Fibroblast of lung (primary cell): ENCODE results near the gene TP53BP2.

Source experiments
- EZH2 ChIP-seq: IDR thresholded peaks from 2 replicates; pipeline ENCODE4 v1.5.1; 2012; ENCODE audit warnings: low read length, control low read depth, mild to moderate bottlenecking; ENCODE audit errors: missing control alignments
- TF ChIP-seq, protein P1 (sequence below), 2 donors: IDR thresholded peaks in 1 of 2; conservative IDR thresholded peaks in 1 of 2; 1 replicate in 1 of 2; 2 replicates in 1 of 2; pipeline ENCODE4 v1.5.1; 2011 to 2012; ENCODE audit warnings: low read length in 2 of 2, control low read depth in 1 of 2, inconsistent platforms in 1 of 2, low read depth in 1 of 2, mild to moderate bottlenecking in 1 of 2

DNA sequence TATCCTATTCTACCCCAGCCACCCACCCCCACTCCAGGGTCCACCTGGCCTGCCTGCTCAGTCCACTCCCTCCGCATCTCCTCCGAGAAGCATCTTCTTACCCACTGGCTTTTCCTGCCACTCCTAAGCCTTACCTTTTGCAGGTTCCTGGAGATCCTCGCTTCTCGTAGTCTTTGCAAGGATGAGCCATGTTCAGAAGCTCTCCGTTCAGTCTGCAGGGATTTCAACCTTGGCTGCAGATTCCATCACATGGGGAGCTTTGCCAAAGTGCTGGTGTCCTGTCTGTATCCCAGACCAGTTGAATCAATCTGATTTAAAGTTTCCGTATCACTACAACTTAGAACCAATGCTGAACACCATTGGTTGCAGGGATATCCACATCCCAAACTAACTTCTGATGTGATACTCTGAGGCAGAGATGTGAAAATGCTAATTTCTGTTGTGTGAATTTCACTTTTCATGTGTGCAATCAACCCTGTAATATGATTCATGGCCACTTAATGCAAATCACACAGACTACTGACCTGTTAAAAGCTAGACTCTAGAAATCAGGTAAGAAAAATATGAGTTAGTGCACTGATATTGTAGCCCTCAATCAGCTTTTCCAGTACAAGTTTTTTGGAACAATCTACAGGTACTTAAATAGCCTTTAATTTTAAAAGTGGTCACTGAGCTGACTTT, 71.5 kb downstream of the TP53BP2 start:
- TF ChIP-seq, protein P1, sequence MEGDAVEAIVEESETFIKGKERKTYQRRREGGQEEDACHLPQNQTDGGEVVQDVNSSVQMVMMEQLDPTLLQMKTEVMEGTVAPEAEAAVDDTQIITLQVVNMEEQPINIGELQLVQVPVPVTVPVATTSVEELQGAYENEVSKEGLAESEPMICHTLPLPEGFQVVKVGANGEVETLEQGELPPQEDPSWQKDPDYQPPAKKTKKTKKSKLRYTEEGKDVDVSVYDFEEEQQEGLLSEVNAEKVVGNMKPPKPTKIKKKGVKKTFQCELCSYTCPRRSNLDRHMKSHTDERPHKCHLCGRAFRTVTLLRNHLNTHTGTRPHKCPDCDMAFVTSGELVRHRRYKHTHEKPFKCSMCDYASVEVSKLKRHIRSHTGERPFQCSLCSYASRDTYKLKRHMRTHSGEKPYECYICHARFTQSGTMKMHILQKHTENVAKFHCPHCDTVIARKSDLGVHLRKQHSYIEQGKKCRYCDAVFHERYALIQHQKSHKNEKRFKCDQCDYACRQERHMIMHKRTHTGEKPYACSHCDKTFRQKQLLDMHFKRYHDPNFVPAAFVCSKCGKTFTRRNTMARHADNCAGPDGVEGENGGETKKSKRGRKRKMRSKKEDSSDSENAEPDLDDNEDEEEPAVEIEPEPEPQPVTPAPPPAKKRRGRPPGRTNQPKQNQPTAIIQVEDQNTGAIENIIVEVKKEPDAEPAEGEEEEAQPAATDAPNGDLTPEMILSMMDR (conservative IDR thresholded peaks at IDR 0.05 in 1 of 2, IDR thresholded peaks at IDR 0.05 in 1 of 2; ENCODE audit: low read depth in 1 of 2, low read length in 2 of 2) = no peak
- no peak for TF ChIP-seq EZH2
